ENCODE results near the gene IPO4. TPM values are rescaled to one million over a fixed set of nuclear protein-coding genes. Genes with fewer than 3 reads are reported as not detected.

IPO4 gene
- total and polyA plus RNA-seq, 2 of the 13 experiments (the other 11 are each of a cell fraction or from before 2014, with no cell fraction given): 39.0 to 179 TPM

- TF ChIP-seq, protein P1, sequence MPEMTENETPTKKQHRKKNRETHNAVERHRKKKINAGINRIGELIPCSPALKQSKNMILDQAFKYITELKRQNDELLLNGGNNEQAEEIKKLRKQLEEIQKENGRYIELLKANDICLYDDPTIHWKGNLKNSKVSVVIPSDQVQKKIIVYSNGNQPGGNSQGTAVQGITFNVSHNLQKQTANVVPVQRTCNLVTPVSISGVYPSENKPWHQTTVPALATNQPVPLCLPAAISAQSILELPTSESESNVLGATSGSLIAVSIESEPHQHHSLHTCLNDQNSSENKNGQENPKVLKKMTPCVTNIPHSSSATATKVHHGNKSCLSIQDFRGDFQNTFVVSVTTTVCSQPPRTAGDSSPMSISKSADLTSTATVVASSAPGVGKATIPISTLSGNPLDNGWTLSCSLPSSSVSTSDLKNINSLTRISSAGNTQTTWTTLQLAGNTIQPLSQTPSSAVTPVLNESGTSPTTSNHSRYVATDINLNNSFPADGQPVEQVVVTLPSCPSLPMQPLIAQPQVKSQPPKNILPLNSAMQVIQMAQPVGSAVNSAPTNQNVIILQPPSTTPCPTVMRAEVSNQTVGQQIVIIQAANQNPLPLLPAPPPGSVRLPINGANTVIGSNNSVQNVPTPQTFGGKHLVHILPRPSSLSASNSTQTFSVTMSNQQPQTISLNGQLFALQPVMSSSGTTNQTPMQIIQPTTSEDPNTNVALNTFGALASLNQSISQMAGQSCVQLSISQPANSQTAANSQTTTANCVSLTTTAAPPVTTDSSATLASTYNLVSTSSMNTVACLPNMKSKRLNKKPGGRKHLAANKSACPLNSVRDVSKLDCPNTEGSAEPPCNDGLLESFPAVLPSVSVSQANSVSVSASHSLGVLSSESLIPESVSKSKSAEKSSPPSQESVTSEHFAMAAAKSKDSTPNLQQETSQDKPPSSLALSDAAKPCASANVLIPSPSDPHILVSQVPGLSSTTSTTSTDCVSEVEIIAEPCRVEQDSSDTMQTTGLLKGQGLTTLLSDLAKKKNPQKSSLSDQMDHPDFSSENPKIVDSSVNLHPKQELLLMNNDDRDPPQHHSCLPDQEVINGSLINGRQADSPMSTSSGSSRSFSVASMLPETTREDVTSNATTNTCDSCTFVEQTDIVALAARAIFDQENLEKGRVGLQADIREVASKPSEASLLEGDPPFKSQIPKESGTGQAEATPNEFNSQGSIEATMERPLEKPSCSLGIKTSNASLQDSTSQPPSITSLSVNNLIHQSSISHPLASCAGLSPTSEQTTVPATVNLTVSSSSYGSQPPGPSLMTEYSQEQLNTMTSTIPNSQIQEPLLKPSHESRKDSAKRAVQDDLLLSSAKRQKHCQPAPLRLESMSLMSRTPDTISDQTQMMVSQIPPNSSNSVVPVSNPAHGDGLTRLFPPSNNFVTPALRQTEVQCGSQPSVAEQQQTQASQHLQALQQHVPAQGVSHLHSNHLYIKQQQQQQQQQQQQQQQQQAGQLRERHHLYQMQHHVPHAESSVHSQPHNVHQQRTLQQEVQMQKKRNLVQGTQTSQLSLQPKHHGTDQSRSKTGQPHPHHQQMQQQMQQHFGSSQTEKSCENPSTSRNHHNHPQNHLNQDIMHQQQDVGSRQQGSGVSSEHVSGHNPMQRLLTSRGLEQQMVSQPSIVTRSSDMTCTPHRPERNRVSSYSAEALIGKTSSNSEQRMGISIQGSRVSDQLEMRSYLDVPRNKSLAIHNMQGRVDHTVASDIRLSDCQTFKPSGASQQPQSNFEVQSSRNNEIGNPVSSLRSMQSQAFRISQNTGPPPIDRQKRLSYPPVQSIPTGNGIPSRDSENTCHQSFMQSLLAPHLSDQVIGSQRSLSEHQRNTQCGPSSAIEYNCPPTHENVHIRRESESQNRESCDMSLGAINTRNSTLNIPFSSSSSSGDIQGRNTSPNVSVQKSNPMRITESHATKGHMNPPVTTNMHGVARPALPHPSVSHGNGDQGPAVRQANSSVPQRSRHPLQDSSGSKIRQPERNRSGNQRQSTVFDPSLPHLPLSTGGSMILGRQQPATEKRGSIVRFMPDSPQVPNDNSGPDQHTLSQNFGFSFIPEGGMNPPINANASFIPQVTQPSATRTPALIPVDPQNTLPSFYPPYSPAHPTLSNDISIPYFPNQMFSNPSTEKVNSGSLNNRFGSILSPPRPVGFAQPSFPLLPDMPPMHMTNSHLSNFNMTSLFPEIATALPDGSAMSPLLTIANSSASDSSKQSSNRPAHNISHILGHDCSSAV (CRISPR knock-in tag; IDR thresholded peaks at IDR 0.05; ENCODE audit: borderline replicate concordance): 0 out of 2 replicates have a peak, but pooled peaks have one; percentile 49
- TF ChIP-seq RFX5 (IDR thresholded peaks at IDR 0.05; ENCODE audit: low read depth, low read length) (no peak), PAF1 (CRISPR knock-in tag; IDR thresholded peaks at IDR 0.05) (no peak), MXD1 (CRISPR knock-in tag; IDR thresholded peaks at IDR 0.05) (peak; percentile 62), NBN (conservative IDR thresholded peaks at IDR 0.05) (no peak), ZNF34 (CRISPR knock-in tag; IDR thresholded peaks at IDR 0.05; ENCODE audit: borderline replicate concordance) (no peak; the same call in 1 of the 2 replicates), NCOR1 (IDR thresholded peaks at IDR 0.05; ENCODE audit: borderline replicate concordance, low read length) (no peak), NAIF1 (CRISPR knock-in tag; IDR thresholded peaks at IDR 0.05; ENCODE audit: borderline replicate concordance) (peak; percentile 88), KLF15 (CRISPR knock-in tag; IDR thresholded peaks at IDR 0.05; ENCODE audit: borderline replicate concordance) (no peak), RBAK (CRISPR knock-in tag; IDR thresholded peaks at IDR 0.05) (peak; percentile 39; the same call in 1 of the 2 replicates), ZBTB14 (CRISPR knock-in tag; IDR thresholded peaks at IDR 0.05) (no peak), GABPB1 (CRISPR knock-in tag; IDR thresholded peaks at IDR 0.05) (peak; percentile 98), ZNF354B (CRISPR knock-in tag; IDR thresholded peaks at IDR 0.05) (0 out of 2 replicates have a peak, but pooled peaks have one; percentile 1), RFX1 (IDR thresholded peaks at IDR 0.05) (no peak), ZNF558 (CRISPR knock-in tag; IDR thresholded peaks at IDR 0.05; ENCODE audit: borderline replicate concordance) (peak; percentile 91; the same call in 1 of the 2 replicates), CC2D1A (CRISPR knock-in tag; IDR thresholded peaks at IDR 0.05) (no peak), ATRX (CRISPR knock-in tag; IDR thresholded peaks at IDR 0.05; ENCODE audit: borderline replicate concordance) (no peak)
- TF ChIP-seq, protein P2, sequence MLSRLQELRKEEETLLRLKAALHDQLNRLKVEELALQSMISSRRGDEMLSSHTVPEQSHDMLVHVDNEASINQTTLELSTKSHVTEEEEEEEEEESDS (CRISPR knock-in tag; IDR thresholded peaks at IDR 0.05; ENCODE audit: borderline replicate concordance): 0 out of 2 replicates have a peak, but pooled peaks have one; percentile 68
- TF ChIP-seq, protein P3, sequence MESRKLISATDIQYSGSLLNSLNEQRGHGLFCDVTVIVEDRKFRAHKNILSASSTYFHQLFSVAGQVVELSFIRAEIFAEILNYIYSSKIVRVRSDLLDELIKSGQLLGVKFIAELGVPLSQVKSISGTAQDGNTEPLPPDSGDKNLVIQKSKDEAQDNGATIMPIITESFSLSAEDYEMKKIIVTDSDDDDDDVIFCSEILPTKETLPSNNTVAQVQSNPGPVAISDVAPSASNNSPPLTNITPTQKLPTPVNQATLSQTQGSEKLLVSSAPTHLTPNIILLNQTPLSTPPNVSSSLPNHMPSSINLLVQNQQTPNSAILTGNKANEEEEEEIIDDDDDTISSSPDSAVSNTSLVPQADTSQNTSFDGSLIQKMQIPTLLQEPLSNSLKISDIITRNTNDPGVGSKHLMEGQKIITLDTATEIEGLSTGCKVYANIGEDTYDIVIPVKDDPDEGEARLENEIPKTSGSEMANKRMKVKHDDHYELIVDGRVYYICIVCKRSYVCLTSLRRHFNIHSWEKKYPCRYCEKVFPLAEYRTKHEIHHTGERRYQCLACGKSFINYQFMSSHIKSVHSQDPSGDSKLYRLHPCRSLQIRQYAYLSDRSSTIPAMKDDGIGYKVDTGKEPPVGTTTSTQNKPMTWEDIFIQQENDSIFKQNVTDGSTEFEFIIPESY (CRISPR knock-in tag; IDR thresholded peaks at IDR 0.05): no peak
Measured at GRCh38 chr14:24232121-24232644, 43.6 kb upstream of the IPO4 start, which contains the start of gene NEDD8 (continued).

Data from HepG2 (cell line).